ENCODE data around the gene SKAP1.
"Not testable (repeated sequence)": the region's sequence is repeated elsewhere in the genome, so short reads cannot be mapped to it uniquely, and the experiment has no call there.

SKAP1 gene

GRCh38 chr17:48241131-48241591, 188.9 kb downstream of the SKAP1 start:
- no peak for DNase-seq

DNA sequence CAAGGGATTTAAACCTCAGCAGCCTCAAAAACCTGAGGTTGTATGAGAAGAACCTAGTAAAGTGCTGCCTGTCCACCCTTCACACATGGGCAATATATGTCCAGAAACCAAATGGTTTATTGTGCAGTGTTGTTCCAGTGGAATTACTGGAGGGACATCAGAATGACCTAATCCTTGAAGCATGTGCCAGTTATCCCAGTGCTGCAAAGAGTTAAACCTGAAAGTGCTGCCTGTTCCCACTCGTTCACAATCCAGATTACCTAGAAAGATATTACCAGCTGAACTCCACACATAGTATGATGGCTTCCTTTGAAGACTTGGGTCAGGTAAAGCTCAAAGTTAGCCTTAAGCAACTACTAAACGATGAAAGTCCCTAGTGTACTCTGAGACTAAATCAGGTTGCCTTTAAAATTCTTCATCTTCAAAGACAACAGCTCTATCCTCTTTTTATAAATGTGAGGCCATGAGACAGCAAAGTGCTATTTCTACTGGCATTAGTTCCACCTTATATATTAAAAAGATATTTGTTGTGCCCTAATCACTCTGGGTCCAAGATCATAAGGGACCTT, 189.4 kb downstream of the SKAP1 start:
- no peak for DNase-seq

GRCh38 chr17:48240122-48240521, 189.9 kb downstream of the SKAP1 start:
- no peak for DNase-seq

DNA sequence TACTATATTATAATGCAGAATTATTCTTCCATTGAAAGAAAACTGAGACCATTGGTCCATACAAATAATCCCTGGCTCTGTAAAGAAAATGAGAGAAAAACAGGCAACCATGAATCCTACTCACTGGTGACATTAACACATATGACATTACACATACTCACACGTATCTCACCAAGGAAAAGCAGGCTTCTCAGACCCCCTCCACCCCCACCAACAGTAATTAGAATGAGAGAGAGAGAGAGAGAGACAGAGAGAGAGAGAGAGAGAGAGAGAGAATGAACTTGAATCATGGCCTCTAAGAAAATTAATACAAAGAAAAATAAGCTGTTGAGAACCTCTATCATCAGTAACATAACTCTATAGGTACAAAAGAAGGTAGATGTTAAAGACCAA, 190.4 kb downstream of the SKAP1 start:
- DNase-seq, result no peak

- no peak for DNase-seq
Measured at GRCh38 chr17:48238933-48239602, 190.9 kb downstream of the SKAP1 start.

DNA sequence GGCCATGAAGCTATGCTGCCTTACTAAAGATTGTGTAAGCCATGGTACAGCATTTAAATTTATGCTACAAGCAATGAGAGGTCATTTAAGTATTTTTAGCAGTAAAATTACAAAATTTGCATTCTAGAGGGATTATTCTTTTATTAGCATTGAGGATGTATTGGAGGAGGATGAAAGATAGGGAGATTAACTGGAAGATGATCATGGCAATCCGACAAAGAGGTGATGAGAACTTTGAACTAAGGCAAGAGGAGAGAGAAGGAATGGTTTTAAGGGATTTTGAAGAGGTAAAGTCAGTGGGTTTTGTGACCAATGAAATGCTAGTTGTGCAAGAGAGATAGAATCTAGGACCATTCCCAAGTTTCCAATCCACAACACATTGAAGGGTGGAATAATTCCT, 192.6 kb downstream of the SKAP1 start:
- no peak for DNase-seq

- DNase-seq, result no peak
Measured at GRCh38 chr17:48236681-48237134, 193.3 kb downstream of the SKAP1 start.

- no peak for DNase-seq
Measured at GRCh38 chr17:48234922-48235321, 195.1 kb downstream of the SKAP1 start.

- no peak for DNase-seq
Measured at GRCh38 chr17:48231995-48232959, 197.7 kb downstream of the SKAP1 start.

GRCh38 chr17:48229936-48230335, 200.1 kb downstream of the SKAP1 start:
- no peak for DNase-seq

GRCh38 chr17:48228720-48229119, 201.3 kb downstream of the SKAP1 start:
- DNase-seq, result no peak

GRCh38 chr17:48225725-48226567, 204.1 kb downstream of the SKAP1 start:
- DNase-seq, result no peak

DNA sequence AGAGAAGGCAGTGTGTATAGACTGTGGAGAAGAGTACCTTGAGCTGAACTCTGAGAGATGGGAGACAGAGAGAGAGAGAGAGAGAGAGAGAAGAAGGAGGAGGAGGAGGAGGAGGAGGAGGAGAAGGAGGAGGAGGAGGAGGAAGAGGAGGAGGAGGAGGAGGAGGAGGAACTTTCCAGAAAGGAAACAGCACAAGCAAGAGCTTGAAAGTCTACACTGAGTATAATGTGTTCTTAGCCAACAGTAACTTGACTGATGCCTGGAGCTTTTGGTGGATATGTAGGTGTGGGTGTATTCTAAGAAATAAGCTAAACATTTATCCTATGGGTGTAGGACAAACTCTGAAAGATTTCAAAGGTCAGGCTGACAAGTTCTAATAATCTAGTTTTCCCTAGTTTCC, 206.1 kb downstream of the SKAP1 start:
- no peak for DNase-seq

DNA sequence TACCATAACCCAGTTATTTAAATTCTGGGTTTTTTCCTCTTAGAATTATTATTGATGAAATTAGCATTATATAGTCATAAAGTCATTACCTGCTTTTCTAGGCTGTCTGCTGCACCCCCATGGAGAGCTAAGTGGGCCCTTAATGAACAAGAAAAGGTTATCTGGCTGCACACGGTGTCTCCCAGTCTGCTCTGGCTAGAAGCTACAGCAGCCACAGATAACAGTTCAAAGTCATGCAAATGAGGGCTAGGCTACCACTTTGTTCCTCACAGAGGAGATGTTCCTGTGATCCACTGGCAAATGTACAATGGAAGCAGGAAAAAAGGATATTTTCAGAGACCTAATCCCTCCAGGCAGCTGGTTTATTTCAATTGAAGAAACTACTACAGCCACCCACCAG, 210.4 kb downstream of the SKAP1 start:
- DNase-seq, result no peak

DNA sequence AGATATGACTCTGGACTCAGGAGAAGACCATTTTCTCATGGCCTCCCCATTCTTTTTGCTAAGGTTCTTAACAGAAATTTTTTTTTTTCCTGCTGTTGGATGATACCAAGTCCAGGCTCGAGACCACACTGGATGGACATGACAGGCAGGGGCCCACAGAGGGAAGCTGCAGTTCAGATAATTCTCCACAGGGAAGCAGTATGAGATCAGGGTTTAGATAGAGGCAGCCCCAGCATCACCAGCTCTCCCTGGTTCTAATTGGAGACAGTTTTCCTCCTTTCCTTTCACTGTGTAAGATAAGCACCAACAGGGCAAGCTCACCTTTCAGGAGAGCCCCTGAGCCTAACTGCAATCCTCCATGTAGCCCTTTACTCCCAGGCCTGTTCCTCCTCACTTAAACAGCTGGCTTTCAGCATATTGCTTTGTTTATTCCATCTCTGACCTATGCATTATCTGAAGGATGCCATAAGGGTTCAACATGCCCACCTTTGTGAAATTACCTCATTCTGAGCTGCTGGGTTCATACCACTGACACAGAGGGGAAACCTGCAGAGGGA, 214.4 kb downstream of the SKAP1 start:
- peak; percentile 11 for DNase-seq

DNA sequence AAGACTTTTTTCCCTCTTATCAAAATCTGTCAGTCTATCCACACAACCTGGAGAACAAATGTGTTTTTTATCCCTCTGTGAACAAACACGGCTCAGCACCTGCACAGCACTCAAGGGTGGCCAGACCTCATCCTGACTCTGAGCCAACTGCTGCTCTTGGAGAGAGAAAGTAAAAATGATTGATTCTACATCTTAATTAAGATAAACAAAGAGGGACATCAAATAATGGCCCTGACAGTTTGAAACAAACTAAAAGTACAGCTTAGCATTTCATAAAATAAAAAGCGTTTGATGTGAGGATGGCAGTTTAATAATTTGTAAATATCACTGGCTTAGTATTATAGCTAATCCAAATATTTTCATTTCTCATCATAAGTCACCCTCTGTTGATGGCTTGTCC, 216.2 kb downstream of the SKAP1 start:
- DNase-seq, result no peak

- DNase-seq, result no peak
Measured at GRCh38 chr17:48211787-48212186, 218.2 kb downstream of the SKAP1 start.

- no peak for DNase-seq
Measured at GRCh38 chr17:48211011-48211410, 219.0 kb downstream of the SKAP1 start.

DNA sequence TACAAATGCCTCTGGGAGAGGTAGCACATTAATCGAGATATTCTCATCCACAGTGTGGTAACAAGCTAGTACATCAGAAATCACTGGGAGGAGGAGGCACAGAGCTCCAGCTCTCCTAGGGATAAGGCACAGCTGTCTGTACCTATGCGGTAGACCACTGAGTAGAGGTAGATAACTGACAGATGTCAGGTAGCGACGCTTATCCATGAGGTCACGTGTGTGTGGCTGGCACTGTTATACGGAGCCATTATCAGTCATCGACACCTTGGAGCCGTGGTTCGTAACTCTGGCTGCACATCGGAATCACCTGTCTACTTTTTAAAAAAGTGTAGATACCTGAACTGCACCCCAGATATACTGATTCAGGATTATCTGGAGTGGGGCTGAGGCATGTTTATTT, 220.0 kb downstream of the SKAP1 start:
- DNase-seq, result no peak

- DNase-seq, result no peak
Measured at GRCh38 chr17:48207776-48208544, 222.1 kb downstream of the SKAP1 start.

GRCh38 chr17:48207036-48207435, 223.0 kb downstream of the SKAP1 start:
- not testable (repeated sequence) for DNase-seq

- no peak for DNase-seq
Measured at GRCh38 chr17:48202959-48203358, 227.1 kb downstream of the SKAP1 start.

All from NCI-H1105 treated with DMSO at 0.1 percent for 48 hours (cell line).